HFF-Myc (cell line): Measurements from ENCODE around the gene INTS11.

Experiments
- DNase-seq: peaks from one replicate; pipeline ENCODE4 v3.0.0-alpha.2; 2011; ENCODE audit warnings: low read depth; ENCODE audit errors: extremely low read depth
- H3K4me3 ChIP-seq: replicated peaks from 2 replicates; pipeline ENCODE4 v1.5.1; 2011; ENCODE audit warnings: low read depth, mild to moderate bottlenecking, control low read depth, low read length
- TF ChIP-seq, protein P1 (sequence below): IDR thresholded peaks from 2 replicates; pipeline ENCODE4 v1.5.1; 2012; ENCODE audit warnings: mild to moderate bottlenecking, low read depth, low read length, control low read depth; ENCODE audit errors: missing control alignments

Gene INTS11

DNA sequence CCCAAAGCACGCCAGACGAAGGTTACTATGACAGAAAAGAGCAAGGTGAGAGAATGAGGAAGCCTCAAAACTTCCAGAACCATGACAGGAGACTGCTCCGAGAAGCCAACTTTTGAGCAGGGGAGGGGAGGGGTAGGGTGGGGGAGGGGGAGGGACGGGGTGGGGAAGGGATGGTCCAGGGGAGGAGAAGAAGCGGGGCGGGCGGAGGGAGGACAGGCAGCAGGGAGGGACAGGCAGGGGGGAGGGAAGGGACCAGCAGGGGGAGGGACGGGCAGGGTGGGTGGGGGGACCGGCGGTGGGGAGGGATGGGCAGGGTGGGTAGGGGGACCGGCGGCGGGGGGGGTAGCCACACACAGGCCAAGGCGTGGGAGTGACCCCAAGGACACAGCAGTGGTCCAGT lies 2.0 kb downstream of the INTS11 start:
- DNase-seq, result no peak
- H3K4me3 ChIP-seq, result no peak overlapping the region; the same call in 1 of the 2 replicates
- TF ChIP-seq, protein P1, sequence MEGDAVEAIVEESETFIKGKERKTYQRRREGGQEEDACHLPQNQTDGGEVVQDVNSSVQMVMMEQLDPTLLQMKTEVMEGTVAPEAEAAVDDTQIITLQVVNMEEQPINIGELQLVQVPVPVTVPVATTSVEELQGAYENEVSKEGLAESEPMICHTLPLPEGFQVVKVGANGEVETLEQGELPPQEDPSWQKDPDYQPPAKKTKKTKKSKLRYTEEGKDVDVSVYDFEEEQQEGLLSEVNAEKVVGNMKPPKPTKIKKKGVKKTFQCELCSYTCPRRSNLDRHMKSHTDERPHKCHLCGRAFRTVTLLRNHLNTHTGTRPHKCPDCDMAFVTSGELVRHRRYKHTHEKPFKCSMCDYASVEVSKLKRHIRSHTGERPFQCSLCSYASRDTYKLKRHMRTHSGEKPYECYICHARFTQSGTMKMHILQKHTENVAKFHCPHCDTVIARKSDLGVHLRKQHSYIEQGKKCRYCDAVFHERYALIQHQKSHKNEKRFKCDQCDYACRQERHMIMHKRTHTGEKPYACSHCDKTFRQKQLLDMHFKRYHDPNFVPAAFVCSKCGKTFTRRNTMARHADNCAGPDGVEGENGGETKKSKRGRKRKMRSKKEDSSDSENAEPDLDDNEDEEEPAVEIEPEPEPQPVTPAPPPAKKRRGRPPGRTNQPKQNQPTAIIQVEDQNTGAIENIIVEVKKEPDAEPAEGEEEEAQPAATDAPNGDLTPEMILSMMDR, result no peak

DNA sequence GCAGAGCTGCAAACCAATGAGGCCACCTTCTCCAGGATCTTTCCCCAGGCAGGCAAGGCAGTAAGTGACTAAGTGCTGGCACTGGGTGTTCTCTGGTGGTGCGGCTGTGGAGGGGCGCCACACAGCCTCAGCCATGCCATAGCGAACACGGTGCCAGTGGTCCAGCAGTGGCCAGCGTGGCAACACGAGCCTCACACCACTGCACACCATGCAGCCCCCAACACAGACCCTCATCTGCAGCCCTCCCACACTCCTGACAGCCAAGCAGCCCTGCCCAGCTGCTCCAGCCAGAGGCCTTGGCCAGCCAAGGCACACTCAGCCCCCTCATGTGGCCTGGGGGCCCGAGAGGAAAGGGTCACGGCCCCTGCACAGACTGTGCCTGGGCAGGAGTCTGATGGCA lies 3.0 kb downstream of the INTS11 start:
- H3K4me3 ChIP-seq, result no peak overlapping the region
- DNase-seq, result no peak
- TF ChIP-seq, protein P1, result no peak

DNA sequence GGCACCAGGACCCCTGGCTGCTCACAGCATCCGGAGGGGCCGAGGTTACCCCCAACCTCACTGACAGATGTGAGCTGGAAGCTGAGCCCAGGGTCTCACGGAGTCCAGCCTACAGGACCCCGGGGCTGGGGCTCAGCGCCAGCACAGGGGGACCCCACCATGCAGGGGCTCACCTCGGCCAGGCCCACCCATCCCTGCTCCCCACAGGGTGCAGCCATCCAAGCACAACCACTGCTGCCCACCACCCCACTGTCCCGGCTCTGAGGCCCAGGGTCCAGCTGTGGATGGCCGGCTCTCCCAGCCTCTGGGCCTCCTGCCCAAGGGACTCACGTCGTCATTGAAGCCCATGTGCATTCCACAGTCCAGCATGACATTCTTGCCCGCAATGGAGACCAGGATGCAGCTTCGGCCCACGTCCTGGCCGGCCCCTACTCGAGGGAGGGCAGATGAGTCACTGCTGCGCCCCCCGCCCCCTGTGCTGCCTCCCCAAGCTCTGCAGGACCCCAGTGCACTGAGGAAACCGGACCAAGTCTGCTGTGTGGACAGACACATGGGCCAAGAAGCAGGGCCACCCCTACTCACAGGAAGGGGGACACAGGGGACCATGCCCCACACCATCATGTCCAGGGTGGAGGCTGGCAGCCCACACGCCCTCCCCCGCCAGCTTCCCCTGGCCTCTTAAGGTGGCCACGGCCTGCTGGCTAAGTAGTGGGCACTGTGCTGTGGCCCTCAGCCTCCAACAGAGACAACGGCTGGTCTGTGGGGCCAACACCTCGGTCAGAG lies 3.6 kb downstream of the INTS11 start:
- TF ChIP-seq, protein P1, result no peak
- H3K4me3 ChIP-seq, result no peak overlapping the region
- no peak for DNase-seq

DNA sequence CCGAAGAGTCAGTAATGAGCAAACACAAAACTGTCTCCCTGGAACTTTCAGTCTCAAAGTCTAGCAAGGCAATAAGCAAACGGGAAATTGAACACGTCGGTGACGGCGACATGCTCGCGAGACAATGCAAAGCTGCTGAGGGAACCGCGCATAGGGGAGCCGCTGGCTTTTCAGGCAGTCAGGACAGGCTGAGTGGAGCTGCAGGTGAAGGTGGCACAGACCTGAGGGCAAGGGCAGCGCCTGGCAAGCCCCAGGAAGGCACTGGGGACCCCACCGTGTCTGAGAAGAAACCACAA lies 4.9 kb downstream of the INTS11 start:
- H3K4me3 ChIP-seq, result no peak overlapping the region
- TF ChIP-seq, protein P1, result no peak
- DNase-seq, result no peak

DNA sequence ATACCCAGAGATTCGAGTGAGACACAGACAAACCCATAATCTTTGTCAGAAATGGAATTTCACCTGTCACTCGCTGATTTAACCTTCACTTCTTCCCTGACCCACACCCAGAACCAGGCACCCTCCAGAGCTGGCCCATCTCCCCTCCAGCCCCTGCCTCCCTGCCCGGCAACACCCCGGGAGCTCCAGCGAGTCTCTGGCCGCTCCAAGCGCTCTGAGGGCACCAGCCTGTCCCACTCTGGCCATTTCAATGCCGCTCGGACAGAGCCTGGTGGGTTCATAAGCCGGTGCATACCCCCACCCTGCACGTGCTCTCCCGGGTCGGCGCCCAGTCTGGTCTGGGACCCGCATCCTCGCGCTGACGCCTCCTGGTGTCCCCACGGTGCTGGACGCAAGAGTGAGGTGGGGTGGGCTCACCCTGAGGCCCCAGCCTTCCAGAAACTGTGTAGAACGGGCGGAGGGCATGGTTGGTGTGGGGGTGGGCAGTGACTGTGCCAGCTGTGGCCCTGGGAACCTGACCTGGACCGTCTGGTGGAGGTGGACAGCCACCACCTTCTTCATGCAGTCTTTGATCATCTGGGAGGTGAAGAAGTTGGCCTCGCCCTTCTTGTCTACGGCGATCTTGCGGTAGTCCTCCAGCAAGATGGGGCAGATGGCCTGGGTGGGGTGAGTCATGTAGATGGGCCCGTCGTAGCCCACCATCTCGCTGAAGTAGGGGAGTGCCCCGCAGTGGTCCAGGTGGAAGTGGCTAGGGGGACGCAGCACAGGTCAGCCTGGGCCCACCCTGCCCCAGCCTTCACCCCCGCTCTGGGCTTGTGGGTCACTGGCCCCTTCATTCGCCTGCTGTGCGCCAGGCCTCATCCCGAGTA lies 5.4 kb downstream of the INTS11 start:
- TF ChIP-seq, protein P1, result no peak
- no peak overlapping the region for H3K4me3 ChIP-seq
- no peak for DNase-seq

DNA sequence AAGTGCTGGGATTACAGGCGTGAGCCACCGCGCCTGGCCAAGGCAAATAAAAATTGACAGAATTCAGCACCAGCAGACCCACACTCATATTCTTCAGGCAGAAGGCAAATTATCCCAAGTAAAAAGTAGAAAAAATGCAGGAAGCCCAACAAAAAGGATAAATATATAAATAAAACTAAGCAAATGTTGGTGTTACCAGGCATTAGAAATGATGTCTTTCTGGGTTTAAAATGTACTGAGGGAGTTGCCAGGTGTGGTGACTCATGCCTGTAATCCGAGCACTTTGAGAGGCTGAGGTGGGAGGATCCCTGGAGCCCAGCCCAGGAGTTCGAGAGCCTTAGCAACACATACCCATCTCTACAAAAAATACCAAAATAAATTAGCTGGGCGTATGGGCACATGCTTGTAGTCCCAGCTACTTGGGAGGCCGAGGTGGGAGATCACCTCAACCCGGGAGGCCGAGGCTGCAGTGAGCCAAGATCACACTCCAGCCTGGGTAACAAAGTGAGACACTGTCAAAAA lies 6.3 kb downstream of the INTS11 start:
- no peak overlapping the region for H3K4me3 ChIP-seq
- DNase-seq, result peak; percentile 94
- TF ChIP-seq, protein P1, result no peak
